HUES6 (cell line): Measurements from ENCODE around the gene SLC45A3.

Experiments
- H3K27ac ChIP-seq: 2 replicates; pipeline ENCODE4 v1.7.0; 2013; ENCODE audit warnings: low read depth, mild to moderate bottlenecking, low read length, inconsistent platforms
- H3K27me3 ChIP-seq: 2 replicates; pipeline ENCODE4 v1.6.1; 2013; ENCODE audit warnings: low read length; ENCODE audit not compliant: control insufficient read depth, insufficient read depth
- H3K36me3 ChIP-seq: 2 replicates; pipeline ENCODE4 v1.6.1; 2013; ENCODE audit warnings: low read length; ENCODE audit not compliant: control insufficient read depth, insufficient read depth
- H3K4me1 ChIP-seq: 2 replicates; pipeline ENCODE4 v1.6.1; 2013; ENCODE audit warnings: low read length; ENCODE audit not compliant: control insufficient read depth, insufficient read depth
- H3K4me3 ChIP-seq: 2 replicates; pipeline ENCODE4 v1.5.1; 2013; ENCODE audit warnings: low read depth, low read length
- H3K9ac ChIP-seq: one replicate; pipeline ENCODE4 v1.6.1; 2013; ENCODE audit warnings: mild to moderate bottlenecking, low read length
- H3K9me3 ChIP-seq: 2 replicates; pipeline ENCODE4 v1.6.1; 2013; ENCODE audit warnings: low read depth, low read length; ENCODE audit not compliant: control insufficient read depth, insufficient read depth

Gene SLC45A3

GRCh38 chr1:205619376-205619775 is 60.9 kb downstream of the SLC45A3 start:
- no peaks in the 10 kb centered on the region for H3K9me3 ChIP-seq
- H3K4me1 ChIP-seq = no peaks in the 10 kb centered on the region
- H3K27me3 ChIP-seq = no peaks in the 10 kb centered on the region
- H3K9ac ChIP-seq = no peak overlapping the region
- no peak overlapping the region for H3K27ac ChIP-seq
- no peak overlapping the region for H3K4me3 ChIP-seq
- H3K36me3 ChIP-seq = peaks cover 90% of the 10 kb centered on the region

GRCh38 chr1:205616563-205617293 is 63.6 kb downstream of the SLC45A3 start:
- no peaks in the 10 kb centered on the region for H3K27me3 ChIP-seq
- H3K36me3 ChIP-seq = peaks cover 88% of the 10 kb centered on the region
- no peak overlapping the region for H3K4me3 ChIP-seq
- no peak overlapping the region for H3K9ac ChIP-seq
- H3K27ac ChIP-seq = no peak overlapping the region
- no peaks in the 10 kb centered on the region for H3K4me1 ChIP-seq
- no peaks in the 10 kb centered on the region for H3K9me3 ChIP-seq

DNA sequence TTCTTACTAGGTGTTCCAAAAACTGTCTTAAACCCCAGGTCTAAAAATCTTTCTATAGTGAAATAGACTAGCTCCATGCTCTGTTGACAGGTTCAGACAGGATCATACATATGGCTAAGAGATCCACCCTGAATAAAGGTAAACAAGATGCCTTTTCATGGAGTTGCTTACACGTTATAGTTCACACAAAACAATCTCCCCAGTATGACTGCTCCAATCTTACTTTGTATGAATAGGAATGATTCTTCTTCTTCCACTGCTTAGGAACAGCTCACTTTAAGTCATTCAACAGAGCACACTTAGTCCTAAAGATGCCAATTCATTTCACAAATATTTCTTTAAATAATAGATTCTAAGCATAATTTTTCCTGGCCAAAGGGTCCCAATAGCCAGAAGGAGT is 64.5 kb downstream of the SLC45A3 start:
- no peaks in the 10 kb centered on the region for H3K9me3 ChIP-seq
- H3K9ac ChIP-seq = no peak overlapping the region
- no peaks in the 10 kb centered on the region for H3K27me3 ChIP-seq
- no peak overlapping the region for H3K4me3 ChIP-seq
- no peak overlapping the region for H3K27ac ChIP-seq
- H3K36me3 ChIP-seq = peaks cover 90% of the 10 kb centered on the region
- no peaks in the 10 kb centered on the region for H3K4me1 ChIP-seq

DNA sequence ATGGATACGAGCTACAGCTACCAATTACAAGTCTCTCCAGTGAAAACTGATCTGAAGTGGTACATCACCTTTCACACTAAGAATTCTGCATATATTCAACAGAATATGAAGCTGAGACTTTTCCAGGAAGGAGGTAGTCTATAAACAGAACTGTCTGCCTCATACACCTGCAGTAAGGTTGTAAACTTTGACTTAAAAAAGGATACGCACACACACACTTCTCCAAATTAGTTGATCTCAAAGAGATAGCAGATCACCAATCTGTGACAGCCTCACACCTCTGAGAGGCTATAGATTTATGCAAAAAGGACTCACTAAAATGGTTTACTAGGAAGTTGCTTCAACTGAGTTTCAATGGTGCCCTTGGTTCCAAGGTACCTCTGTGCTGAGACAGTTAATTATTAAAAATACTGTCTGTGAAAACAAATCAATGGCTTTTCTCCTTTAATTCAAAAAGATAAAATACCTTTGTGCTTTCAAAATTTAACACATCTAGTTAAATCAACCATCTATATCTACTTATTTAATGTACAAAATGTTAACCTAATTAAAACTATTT is 66.4 kb downstream of the SLC45A3 start:
- H3K36me3 ChIP-seq = peaks cover 77% of the 10 kb centered on the region
- no peak overlapping the region for H3K9ac ChIP-seq
- H3K27ac ChIP-seq = no peak overlapping the region
- no peaks in the 10 kb centered on the region for H3K27me3 ChIP-seq
- no peak overlapping the region for H3K4me3 ChIP-seq
- H3K9me3 ChIP-seq = no peaks in the 10 kb centered on the region
- peaks cover 4% of the 10 kb centered on the region; the same call in 1 of the 2 replicates for H3K4me1 ChIP-seq

DNA sequence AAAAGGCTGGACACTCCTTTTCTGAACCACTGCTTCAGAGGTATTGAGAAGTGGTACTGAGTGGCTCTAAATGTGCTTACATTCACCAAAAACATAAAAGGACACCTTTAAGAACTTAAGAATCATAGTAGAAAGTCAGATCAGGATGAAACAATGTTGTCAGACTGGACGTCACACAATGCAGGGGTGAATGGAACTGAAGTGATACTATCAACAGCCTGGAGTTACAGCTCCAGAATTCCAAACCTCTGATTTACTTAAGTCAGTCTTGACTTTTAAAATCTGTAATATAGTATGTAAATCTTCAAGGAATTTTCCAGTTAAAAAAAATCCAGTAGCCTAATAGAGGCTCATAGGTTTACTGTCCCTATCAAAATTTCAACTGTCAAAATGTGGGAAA is 67.8 kb downstream of the SLC45A3 start:
- Histone ChIP-seq H3K36me3 (peaks cover 63% of the 10 kb centered on the region), H3K4me3 (no peak overlapping the region), H3K27ac (no peak overlapping the region), H3K9me3 (no peaks in the 10 kb centered on the region), H3K9ac (no peak overlapping the region), H3K27me3 (no peaks in the 10 kb centered on the region), H3K4me1 (peaks cover 4% of the 10 kb centered on the region; the same call in 1 of the 2 replicates)

DNA sequence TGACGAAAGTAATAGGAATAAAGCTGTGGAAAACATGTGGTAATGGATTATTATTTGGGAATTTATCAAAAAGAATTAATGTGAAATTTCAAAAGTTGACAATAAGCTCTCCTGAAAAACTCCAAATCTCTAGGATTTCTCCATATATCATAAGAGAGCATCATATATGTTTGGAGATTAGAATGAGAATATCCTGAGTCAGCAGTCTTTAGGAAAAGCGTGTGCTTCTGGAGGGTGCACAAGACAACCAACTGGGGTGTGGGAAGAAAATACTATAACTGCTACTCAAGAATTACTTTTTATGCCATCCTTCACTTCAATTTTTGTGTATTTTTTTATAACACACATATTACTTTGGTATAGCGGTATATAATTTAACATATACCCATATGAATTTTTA is 68.2 kb downstream of the SLC45A3 start:
- H3K9ac ChIP-seq = no peak overlapping the region
- H3K4me3 ChIP-seq = no peak overlapping the region
- peaks cover 4% of the 10 kb centered on the region; the same call in 1 of the 2 replicates for H3K4me1 ChIP-seq
- H3K9me3 ChIP-seq = no peaks in the 10 kb centered on the region
- H3K36me3 ChIP-seq = peaks cover 60% of the 10 kb centered on the region
- H3K27me3 ChIP-seq = no peaks in the 10 kb centered on the region
- H3K27ac ChIP-seq = no peak overlapping the region

DNA sequence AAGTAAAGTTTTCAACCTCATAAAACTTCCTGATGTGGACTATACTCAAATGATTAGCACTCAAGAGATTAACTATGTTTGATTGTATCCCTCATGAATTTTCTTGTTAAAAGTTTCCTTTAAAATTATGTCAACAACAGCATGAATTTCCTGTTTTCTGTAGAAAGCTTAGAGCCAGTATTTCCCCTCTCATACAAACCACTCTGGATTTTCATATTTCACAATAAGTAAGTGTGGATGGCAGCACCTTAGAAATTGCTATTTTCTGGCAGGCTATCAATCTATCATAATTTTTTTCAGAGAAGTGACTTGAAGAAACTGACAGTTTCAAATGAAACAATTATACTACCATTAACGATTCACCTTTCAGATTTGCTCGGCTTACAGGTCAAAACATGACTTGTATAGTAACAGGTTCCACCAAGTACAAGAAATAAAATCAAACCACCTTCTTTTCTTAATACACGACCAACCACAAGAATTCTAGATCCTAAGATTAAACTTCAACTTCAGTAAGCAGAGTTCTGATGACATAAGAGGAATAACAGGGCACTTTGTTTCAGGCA is 69.3 kb downstream of the SLC45A3 start:
- Histone ChIP-seq H3K4me1 (peaks cover 4% of the 10 kb centered on the region; the same call in 1 of the 2 replicates), H3K4me3 (no peak overlapping the region), H3K36me3 (peaks cover 52% of the 10 kb centered on the region), H3K27me3 (no peaks in the 10 kb centered on the region), H3K9ac (no peak overlapping the region), H3K27ac (no peak overlapping the region), H3K9me3 (no peaks in the 10 kb centered on the region)

DNA sequence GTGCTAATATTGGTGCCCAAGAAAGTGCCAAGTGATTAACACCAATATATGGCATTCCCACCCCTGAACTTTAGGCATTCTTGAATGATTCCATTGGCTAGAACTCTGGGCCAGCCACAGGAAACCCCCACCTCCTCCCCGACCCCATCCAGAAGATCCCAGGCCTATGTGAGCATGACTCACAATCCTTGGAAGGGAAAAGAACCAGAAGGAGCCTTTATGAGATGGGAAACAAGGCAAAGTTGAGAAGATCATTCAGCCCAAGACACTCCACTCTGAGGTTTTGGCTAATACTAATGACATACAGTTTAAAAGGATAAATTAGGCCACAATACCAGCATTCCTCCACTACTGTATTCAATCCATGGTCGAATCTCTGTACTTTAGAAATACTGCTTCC is 70.3 kb downstream of the SLC45A3 start:
- H3K9me3 ChIP-seq = no peaks in the 10 kb centered on the region
- H3K4me1 ChIP-seq = peaks cover 4% of the 10 kb centered on the region; the same call in 1 of the 2 replicates
- no peaks in the 10 kb centered on the region for H3K27me3 ChIP-seq
- no peak overlapping the region for H3K27ac ChIP-seq
- H3K9ac ChIP-seq = no peak overlapping the region
- no peak overlapping the region for H3K4me3 ChIP-seq
- peaks cover 49% of the 10 kb centered on the region for H3K36me3 ChIP-seq
